ENCODE measurements around the gene AKAP12. TPM values are rescaled to one million over a fixed set of nuclear protein-coding genes. Genes with fewer than 3 reads are reported as not detected.
A peak's percentile ranks its signal among the peaks of the same experiment; 100 is the strongest.
"Not testable (repeated sequence)": the region's sequence is repeated elsewhere in the genome, so short reads cannot be mapped to it uniquely, and the experiment has no call there.

The AKAP12 gene
- total RNA-seq, 3 donors from 2014 or later, result 0.63 to 0.91 (median 0.79) TPM

- ATAC-seq (peak in 1 of 2 donors; percentile 29), DNase-seq (no peak)
- Mint-ChIP-seq H3K4me3 (peak overlapping the region; percentile 66), H3K36me3 (ENCODE audit: insufficient read depth) (peaks cover 18% of the 10 kb centered on the region), H3K27me3 (ENCODE audit: low read depth) (no peaks in the 10 kb centered on the region), H3K9me3 (no peaks in the 10 kb centered on the region), H3K4me1 (ENCODE audit: low read depth) (peaks cover 69% of the 10 kb centered on the region)
Measured at GRCh38 chr6:151374036-151374683, 134.4 kb downstream of the AKAP12 start.

- no peak for DNase-seq
- H3K4me3 Mint-ChIP-seq, result no peak overlapping the region
- ATAC-seq, result no peak
- peaks cover 83% of the 10 kb centered on the region for H3K4me1 Mint-ChIP-seq (ENCODE audit: low read depth)
- H3K9me3 Mint-ChIP-seq, result no peaks in the 10 kb centered on the region
- no peaks in the 10 kb centered on the region for H3K27me3 Mint-ChIP-seq (ENCODE audit: low read depth)
- peaks cover 19% of the 10 kb centered on the region for H3K36me3 Mint-ChIP-seq (ENCODE audit: insufficient read depth)
Measured at GRCh38 chr6:151375833-151376232, 136.1 kb downstream of the AKAP12 start.

- Mint-ChIP-seq H3K9me3 (no peaks in the 10 kb centered on the region), H3K27me3 (ENCODE audit: low read depth) (no peaks in the 10 kb centered on the region), H3K4me3 (no peak overlapping the region), H3K4me1 (ENCODE audit: low read depth) (peaks cover 83% of the 10 kb centered on the region), H3K36me3 (ENCODE audit: insufficient read depth) (peaks cover 16% of the 10 kb centered on the region)
- DNase-seq (no peak), ATAC-seq (no peak)
Measured at GRCh38 chr6:151376440-151376839, 136.7 kb downstream of the AKAP12 start.

- Mint-ChIP-seq H3K4me3 (no peak overlapping the region), H3K9me3 (no peaks in the 10 kb centered on the region), H3K4me1 (ENCODE audit: low read depth) (peaks cover 80% of the 10 kb centered on the region), H3K27me3 (ENCODE audit: low read depth) (no peaks in the 10 kb centered on the region), H3K36me3 (ENCODE audit: insufficient read depth) (peaks cover 9% of the 10 kb centered on the region)
- DNase-seq (no peak), ATAC-seq (no peak)
Measured at GRCh38 chr6:151377095-151377494, 137.3 kb downstream of the AKAP12 start.

GRCh38 chr6:151379933-151380847 lies 140.4 kb downstream of the AKAP12 start:
- Mint-ChIP-seq H3K4me3 (peak overlapping the region; percentile 83), H3K9me3 (no peaks in the 10 kb centered on the region), H3K36me3 (ENCODE audit: insufficient read depth) (peaks cover 13% of the 10 kb centered on the region), H3K27me3 (ENCODE audit: low read depth) (no peaks in the 10 kb centered on the region), H3K4me1 (ENCODE audit: low read depth) (peaks cover 67% of the 10 kb centered on the region)
- no peak for DNase-seq
- ATAC-seq, result peak; percentile 70 to 77

- DNase-seq (no peak), ATAC-seq (peak in 1 of 2 donors; percentile 8)
- H3K9me3 Mint-ChIP-seq, result no peaks in the 10 kb centered on the region
- H3K4me1 Mint-ChIP-seq (ENCODE audit: low read depth), result peaks cover 68% of the 10 kb centered on the region
- H3K4me3 Mint-ChIP-seq, result peak overlapping the region; percentile 83
- H3K27me3 Mint-ChIP-seq (ENCODE audit: low read depth), result no peaks in the 10 kb centered on the region
- H3K36me3 Mint-ChIP-seq (ENCODE audit: insufficient read depth), result peaks cover 13% of the 10 kb centered on the region
Measured at GRCh38 chr6:151380848-151381205, 141.1 kb downstream of the AKAP12 start.

GRCh38 chr6:151381722-151382121 lies 142.0 kb downstream of the AKAP12 start:
- no peaks in the 10 kb centered on the region for H3K27me3 Mint-ChIP-seq (ENCODE audit: low read depth)
- peak overlapping the region; percentile 24 for H3K4me3 Mint-ChIP-seq
- ATAC-seq (peak in 1 of 2 donors; percentile 9), DNase-seq (no peak)
- H3K36me3 Mint-ChIP-seq (ENCODE audit: insufficient read depth), result peaks cover 11% of the 10 kb centered on the region
- peaks cover 64% of the 10 kb centered on the region for H3K4me1 Mint-ChIP-seq (ENCODE audit: low read depth)
- no peaks in the 10 kb centered on the region for H3K9me3 Mint-ChIP-seq

- peaks cover 11% of the 10 kb centered on the region for H3K36me3 Mint-ChIP-seq (ENCODE audit: insufficient read depth)
- not testable (repeated sequence) for ATAC-seq; H3K27me3 Mint-ChIP-seq (ENCODE audit: low read depth); H3K9me3 Mint-ChIP-seq; H3K4me3 Mint-ChIP-seq; DNase-seq
- H3K4me1 Mint-ChIP-seq (ENCODE audit: low read depth), result peaks cover 66% of the 10 kb centered on the region
Measured at GRCh38 chr6:151382631-151383030, 142.9 kb downstream of the AKAP12 start.

- DNase-seq (no peak), ATAC-seq (no peak)
- Mint-ChIP-seq H3K4me1 (ENCODE audit: low read depth) (peaks cover 66% of the 10 kb centered on the region), H3K4me3 (no peak overlapping the region), H3K27me3 (ENCODE audit: low read depth) (no peaks in the 10 kb centered on the region), H3K9me3 (no peaks in the 10 kb centered on the region), H3K36me3 (ENCODE audit: insufficient read depth) (peaks cover 11% of the 10 kb centered on the region)
Measured at GRCh38 chr6:151384151-151384550, 144.4 kb downstream of the AKAP12 start.

- ATAC-seq (no peak), DNase-seq (no peak)
- peaks cover 11% of the 10 kb centered on the region for H3K36me3 Mint-ChIP-seq (ENCODE audit: insufficient read depth)
- no peaks in the 10 kb centered on the region for H3K9me3 Mint-ChIP-seq
- peaks cover 62% of the 10 kb centered on the region for H3K4me1 Mint-ChIP-seq (ENCODE audit: low read depth)
- peak overlapping the region; percentile 19 for H3K4me3 Mint-ChIP-seq
- no peaks in the 10 kb centered on the region for H3K27me3 Mint-ChIP-seq (ENCODE audit: low read depth)
Measured at GRCh38 chr6:151385177-151385576, 145.4 kb downstream of the AKAP12 start.

- DNase-seq, result no peak
- no peaks in the 10 kb centered on the region for H3K27me3 Mint-ChIP-seq (ENCODE audit: low read depth)
- peaks cover 8% of the 10 kb centered on the region for H3K36me3 Mint-ChIP-seq (ENCODE audit: insufficient read depth)
- H3K9me3 Mint-ChIP-seq, result no peaks in the 10 kb centered on the region
- ATAC-seq, result no peak
- H3K4me1 Mint-ChIP-seq (ENCODE audit: low read depth), result peaks cover 52% of the 10 kb centered on the region
- H3K4me3 Mint-ChIP-seq, result no peak overlapping the region
Measured at GRCh38 chr6:151387175-151387970, 147.6 kb downstream of the AKAP12 start.

- peaks cover 8% of the 10 kb centered on the region for H3K36me3 Mint-ChIP-seq (ENCODE audit: insufficient read depth)
- no peaks in the 10 kb centered on the region for H3K27me3 Mint-ChIP-seq (ENCODE audit: low read depth)
- H3K4me3 Mint-ChIP-seq, result peak overlapping the region; percentile 42
- no peaks in the 10 kb centered on the region for H3K9me3 Mint-ChIP-seq
- no peak for DNase-seq
- H3K4me1 Mint-ChIP-seq (ENCODE audit: low read depth), result peaks cover 61% of the 10 kb centered on the region
- ATAC-seq, result no peak
Measured at GRCh38 chr6:151388236-151388635, 148.5 kb downstream of the AKAP12 start.

- peaks cover 66% of the 10 kb centered on the region for H3K4me1 Mint-ChIP-seq (ENCODE audit: low read depth)
- ATAC-seq, result no peak
- H3K27me3 Mint-ChIP-seq (ENCODE audit: low read depth), result no peaks in the 10 kb centered on the region
- peaks cover 5% of the 10 kb centered on the region for H3K36me3 Mint-ChIP-seq (ENCODE audit: insufficient read depth)
- no peaks in the 10 kb centered on the region for H3K9me3 Mint-ChIP-seq
- peak overlapping the region; percentile 92 for H3K4me3 Mint-ChIP-seq
- DNase-seq, result no peak
Measured at GRCh38 chr6:151388997-151389617, 149.3 kb downstream of the AKAP12 start.

All from activated T-cell treated with anti-CD3 and anti-CD28 coated beads, Interleukin-2, amount 50 U/mL, for 4 hours (primary cell).